ENCODE data around the gene NRP2. TPM values are rescaled to one million over a fixed set of nuclear protein-coding genes. Genes with fewer than 3 reads are reported as not detected.

The NRP2 gene
- total and polyA plus RNA-seq, 2 of the 13 experiments (the other 11 are each of a cell fraction or from before 2014, with no cell fraction given): 0.65 to 1.4 TPM

DNA sequence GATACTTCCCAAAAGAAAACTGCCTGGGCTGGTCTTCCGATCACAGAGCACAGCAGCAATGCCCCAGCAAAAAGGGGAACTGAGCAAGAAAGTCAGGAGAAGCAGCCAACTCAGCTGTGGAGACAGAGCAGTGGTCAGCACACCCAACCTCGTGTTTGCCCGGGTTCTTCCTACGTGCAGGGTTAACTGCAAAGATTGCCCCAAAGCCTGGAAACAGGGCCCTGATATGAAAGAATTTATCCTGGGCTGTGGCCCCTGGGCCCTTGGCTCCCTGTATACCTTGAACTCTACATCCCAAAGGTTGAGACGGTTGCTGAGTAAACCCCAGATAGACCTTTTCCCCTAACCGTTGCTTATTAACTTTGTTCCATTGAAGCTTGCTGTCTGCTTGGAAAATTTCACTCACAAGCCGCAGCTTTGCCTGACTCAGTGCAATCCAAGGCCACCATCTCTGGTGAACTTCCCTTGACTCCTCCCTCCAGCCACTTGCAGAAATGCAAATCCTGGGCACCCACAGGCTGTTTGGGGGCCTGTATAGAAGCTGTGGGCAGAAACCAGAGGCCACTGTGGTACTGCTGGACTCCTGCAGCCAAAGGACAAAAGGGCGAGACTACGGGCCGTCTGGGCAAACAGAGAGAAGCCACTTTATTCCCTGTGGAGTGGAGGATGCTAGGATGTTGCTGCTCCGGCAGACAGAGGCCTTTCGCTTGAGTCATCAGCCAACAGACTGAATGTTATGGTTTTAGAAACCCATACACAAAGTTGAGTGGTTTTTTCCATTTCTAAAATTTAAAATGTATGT is 18.2 kb downstream of the NRP2 start (continued):
- TF ChIP-seq, protein P1, sequence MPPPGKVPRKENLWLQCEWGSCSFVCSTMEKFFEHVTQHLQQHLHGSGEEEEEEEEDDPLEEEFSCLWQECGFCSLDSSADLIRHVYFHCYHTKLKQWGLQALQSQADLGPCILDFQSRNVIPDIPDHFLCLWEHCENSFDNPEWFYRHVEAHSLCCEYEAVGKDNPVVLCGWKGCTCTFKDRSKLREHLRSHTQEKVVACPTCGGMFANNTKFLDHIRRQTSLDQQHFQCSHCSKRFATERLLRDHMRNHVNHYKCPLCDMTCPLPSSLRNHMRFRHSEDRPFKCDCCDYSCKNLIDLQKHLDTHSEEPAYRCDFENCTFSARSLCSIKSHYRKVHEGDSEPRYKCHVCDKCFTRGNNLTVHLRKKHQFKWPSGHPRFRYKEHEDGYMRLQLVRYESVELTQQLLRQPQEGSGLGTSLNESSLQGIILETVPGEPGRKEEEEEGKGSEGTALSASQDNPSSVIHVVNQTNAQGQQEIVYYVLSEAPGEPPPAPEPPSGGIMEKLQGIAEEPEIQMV (CRISPR knock-in tag; IDR thresholded peaks at IDR 0.05; ENCODE audit: low read depth): 0 out of 2 replicates have a peak, but pooled peaks have one; percentile 68
- TF ChIP-seq SP4 (CRISPR knock-in tag; IDR thresholded peaks at IDR 0.05) (no peak), ZFP37 (CRISPR knock-in tag; IDR thresholded peaks at IDR 0.05; ENCODE audit: borderline replicate concordance) (no peak), ZNF790 (CRISPR knock-in tag; IDR thresholded peaks at IDR 0.05; ENCODE audit: borderline replicate concordance) (no peak), ZBTB38 (CRISPR knock-in tag; IDR thresholded peaks at IDR 0.05) (0 out of 2 replicates have a peak, but pooled peaks have one; percentile 37), MIXL1 (CRISPR knock-in tag; IDR thresholded peaks at IDR 0.05) (0 out of 2 replicates have a peak, but pooled peaks have one; percentile 10), ZNF331 (CRISPR knock-in tag; IDR thresholded peaks at IDR 0.05) (no peak), ZNF563 (CRISPR knock-in tag; IDR thresholded peaks at IDR 0.05) (no peak), SMAD1 (CRISPR knock-in tag; IDR thresholded peaks at IDR 0.05; ENCODE audit: borderline replicate concordance, low read depth) (0 out of 2 replicates have a peak, but pooled peaks have one; percentile 51), ZBTB3 (CRISPR knock-in tag; IDR thresholded peaks at IDR 0.05; ENCODE audit: borderline replicate concordance, low read depth) (no peak), ZFP1 (CRISPR knock-in tag; IDR thresholded peaks at IDR 0.05) (no peak), HOXA5 (CRISPR knock-in tag; IDR thresholded peaks at IDR 0.05) (no peak), WIZ (CRISPR knock-in tag; IDR thresholded peaks at IDR 0.05) (no peak), HNF4G (IDR thresholded peaks at IDR 0.05; ENCODE audit: borderline replicate concordance, low read depth, low read length) (no peak; the same call in 1 of the 2 replicates), HNF4G (CRISPR knock-in tag; IDR thresholded peaks at IDR 0.05; ENCODE audit: borderline replicate concordance, low read depth) (peak; percentile 58; the same call in 1 of the 2 replicates), ZMYM4 (CRISPR knock-in tag; IDR thresholded peaks at IDR 0.05) (peak; percentile 55; the same call in 1 of the 2 replicates), ZNF616 (CRISPR knock-in tag; IDR thresholded peaks at IDR 0.05; ENCODE audit: low read depth) (0 out of 2 replicates have a peak, but pooled peaks have one; percentile 32)
- TF ChIP-seq, protein P2, sequence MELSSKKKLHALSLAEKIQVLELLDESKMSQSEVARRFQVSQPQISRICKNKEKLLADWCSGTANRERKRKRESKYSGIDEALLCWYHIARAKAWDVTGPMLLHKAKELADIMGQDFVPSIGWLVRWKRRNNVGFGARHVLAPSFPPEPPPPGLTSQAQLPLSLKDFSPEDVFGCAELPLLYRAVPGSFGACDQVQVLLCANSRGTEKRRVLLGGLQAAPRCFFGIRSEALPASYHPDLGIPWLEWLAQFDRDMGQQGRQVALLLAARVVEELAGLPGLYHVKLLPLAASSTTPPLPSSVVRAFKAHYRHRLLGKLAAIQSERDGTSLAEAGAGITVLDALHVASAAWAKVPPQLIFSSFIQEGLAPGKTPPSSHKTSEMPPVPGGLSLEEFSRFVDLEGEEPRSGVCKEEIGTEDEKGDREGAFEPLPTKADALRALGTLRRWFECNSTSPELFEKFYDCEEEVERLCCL (CRISPR knock-in tag; IDR thresholded peaks at IDR 0.05; ENCODE audit: borderline replicate concordance): no peak; the same call in 1 of the 2 replicates
- TF ChIP-seq, protein P3, sequence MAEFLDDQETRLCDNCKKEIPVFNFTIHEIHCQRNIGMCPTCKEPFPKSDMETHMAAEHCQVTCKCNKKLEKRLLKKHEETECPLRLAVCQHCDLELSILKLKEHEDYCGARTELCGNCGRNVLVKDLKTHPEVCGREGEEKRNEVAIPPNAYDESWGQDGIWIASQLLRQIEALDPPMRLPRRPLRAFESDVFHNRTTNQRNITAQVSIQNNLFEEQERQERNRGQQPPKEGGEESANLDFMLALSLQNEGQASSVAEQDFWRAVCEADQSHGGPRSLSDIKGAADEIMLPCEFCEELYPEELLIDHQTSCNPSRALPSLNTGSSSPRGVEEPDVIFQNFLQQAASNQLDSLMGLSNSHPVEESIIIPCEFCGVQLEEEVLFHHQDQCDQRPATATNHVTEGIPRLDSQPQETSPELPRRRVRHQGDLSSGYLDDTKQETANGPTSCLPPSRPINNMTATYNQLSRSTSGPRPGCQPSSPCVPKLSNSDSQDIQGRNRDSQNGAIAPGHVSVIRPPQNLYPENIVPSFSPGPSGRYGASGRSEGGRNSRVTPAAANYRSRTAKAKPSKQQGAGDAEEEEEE (CRISPR knock-in tag; IDR thresholded peaks at IDR 0.05; ENCODE audit: borderline replicate concordance): no peak
- TF ChIP-seq, protein P4, sequence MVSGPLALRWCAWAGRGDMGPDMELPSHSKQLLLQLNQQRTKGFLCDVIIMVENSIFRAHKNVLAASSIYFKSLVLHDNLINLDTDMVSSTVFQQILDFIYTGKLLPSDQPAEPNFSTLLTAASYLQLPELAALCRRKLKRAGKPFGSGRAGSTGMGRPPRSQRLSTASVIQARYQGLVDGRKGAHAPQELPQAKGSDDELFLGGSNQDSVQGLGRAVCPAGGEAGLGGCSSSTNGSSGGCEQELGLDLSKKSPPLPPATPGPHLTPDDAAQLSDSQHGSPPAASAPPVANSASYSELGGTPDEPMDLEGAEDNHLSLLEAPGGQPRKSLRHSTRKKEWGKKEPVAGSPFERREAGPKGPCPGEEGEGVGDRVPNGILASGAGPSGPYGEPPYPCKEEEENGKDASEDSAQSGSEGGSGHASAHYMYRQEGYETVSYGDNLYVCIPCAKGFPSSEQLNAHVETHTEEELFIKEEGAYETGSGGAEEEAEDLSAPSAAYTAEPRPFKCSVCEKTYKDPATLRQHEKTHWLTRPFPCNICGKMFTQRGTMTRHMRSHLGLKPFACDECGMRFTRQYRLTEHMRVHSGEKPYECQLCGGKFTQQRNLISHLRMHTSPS (CRISPR knock-in tag; IDR thresholded peaks at IDR 0.05; ENCODE audit: low read depth): peak; percentile 53; the same call in 1 of the 2 replicates
